ENCODE results near the gene SARDH.

Gene SARDH

DNA sequence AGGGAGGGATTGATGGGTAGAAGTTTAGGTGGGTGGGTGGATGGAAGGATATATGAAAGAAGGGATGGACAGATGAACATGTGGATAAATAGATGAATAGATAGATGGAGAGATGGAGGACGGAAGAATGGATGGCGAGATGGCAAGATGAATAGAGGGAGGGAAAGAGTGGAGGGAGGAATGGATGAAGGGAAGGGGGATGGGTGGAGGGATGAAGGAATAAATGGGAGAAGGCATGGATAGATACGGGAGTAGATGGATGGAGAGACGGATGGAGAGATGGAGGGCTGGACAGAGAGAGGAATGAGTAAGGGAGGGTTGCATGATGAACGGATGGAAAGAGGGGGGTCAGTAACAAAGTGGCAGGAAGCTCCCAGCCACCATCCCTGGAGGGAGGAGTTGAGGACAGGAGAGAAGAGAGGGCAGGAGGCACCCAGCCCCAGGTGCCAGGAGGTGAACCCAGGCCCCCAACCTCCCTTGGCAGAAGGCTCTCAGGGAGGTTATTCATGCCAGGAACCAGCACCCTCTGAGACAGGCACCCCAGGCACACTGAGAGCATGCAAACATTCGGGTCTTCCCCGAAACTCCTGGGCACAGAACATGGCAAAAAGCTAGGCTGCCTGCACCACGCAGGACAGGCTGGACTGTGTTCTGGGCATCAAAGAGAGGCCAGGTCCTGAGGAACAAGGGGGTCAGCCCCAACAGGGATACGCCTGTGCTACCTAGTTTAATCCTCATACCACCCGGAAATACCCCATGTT lies 9.1 kb downstream of the SARDH start:
- Histone ChIP-seq H3K4me1 (ENCODE audit: control insufficient read depth, low read length) (no peaks in the 10 kb centered on the region), H3K79me2 (ENCODE audit: control insufficient read depth, low read length) (no peaks in the 10 kb centered on the region), H4K20me1 (ENCODE audit: control insufficient read depth, insufficient read depth, low read depth, low read length) (no peaks in the 10 kb centered on the region), H3F3A (ENCODE audit: control insufficient read depth, insufficient read depth) (no peaks in the 10 kb centered on the region), H3K27me3 (ENCODE audit: control insufficient read depth, low read length) (peaks cover 13% of the 10 kb centered on the region; the same call in 1 of the 2 replicates), H3K4me2 (ENCODE audit: low read length) (no peak overlapping the region), H3K4me3 (ENCODE audit: low read length) (no peak overlapping the region), H3K27ac (ENCODE audit: low read depth, low read length) (no peak overlapping the region), H3K36me3 (ENCODE audit: control insufficient read depth, low read length) (no peaks in the 10 kb centered on the region), H3K9me2 (replicated peaks; ENCODE audit: control insufficient read depth, low read length) (no peaks in the 10 kb centered on the region), H3K9me3 (ENCODE audit: control insufficient read depth, insufficient read depth, low read length) (no peaks in the 10 kb centered on the region)
- TF ChIP-seq EZH2phosphoT487 (IDR thresholded peaks at IDR 0.05; ENCODE audit: borderline replicate concordance, low read length): no peak
- TF ChIP-seq, protein P1, sequence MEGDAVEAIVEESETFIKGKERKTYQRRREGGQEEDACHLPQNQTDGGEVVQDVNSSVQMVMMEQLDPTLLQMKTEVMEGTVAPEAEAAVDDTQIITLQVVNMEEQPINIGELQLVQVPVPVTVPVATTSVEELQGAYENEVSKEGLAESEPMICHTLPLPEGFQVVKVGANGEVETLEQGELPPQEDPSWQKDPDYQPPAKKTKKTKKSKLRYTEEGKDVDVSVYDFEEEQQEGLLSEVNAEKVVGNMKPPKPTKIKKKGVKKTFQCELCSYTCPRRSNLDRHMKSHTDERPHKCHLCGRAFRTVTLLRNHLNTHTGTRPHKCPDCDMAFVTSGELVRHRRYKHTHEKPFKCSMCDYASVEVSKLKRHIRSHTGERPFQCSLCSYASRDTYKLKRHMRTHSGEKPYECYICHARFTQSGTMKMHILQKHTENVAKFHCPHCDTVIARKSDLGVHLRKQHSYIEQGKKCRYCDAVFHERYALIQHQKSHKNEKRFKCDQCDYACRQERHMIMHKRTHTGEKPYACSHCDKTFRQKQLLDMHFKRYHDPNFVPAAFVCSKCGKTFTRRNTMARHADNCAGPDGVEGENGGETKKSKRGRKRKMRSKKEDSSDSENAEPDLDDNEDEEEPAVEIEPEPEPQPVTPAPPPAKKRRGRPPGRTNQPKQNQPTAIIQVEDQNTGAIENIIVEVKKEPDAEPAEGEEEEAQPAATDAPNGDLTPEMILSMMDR (IDR thresholded peaks at IDR 0.05; ENCODE audit: low read depth, low read length, poor library complexity, severe bottlenecking): no peak

DNA sequence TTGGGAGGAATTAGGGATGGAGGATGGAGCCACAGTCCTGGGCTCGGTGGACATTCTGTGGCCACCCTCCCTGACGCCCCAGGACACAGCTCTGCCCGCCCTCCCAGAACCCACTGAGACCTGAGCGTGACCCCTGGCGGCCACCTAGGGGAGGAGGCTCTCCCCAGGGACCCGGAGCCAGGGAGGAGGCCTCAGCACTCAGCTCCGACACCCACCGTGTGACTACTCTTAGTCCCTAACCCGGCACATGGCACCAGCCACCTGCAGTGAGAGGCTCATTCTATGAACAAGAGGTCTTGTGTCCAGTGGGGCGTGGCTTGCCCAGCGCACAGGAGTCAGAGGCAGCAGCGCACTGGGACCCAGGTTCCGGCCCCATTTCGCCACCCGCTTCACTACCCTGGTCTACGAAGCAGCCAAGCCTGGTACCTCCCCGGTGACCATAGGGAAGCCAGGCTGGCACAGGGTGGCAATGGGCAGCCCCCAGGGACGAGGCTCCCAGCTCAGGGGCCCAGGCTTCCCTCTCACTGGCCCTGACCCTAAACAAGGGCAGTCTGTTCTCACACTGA lies 10.2 kb downstream of the SARDH start:
- Histone ChIP-seq H4K20me1 (ENCODE audit: control insufficient read depth, insufficient read depth, low read depth, low read length) (no peaks in the 10 kb centered on the region), H3K9me2 (replicated peaks; ENCODE audit: control insufficient read depth, low read length) (no peaks in the 10 kb centered on the region), H3K4me2 (ENCODE audit: low read length) (no peak overlapping the region), H3K79me2 (ENCODE audit: control insufficient read depth, low read length) (no peaks in the 10 kb centered on the region), H3K9me3 (ENCODE audit: control insufficient read depth, insufficient read depth, low read length) (no peaks in the 10 kb centered on the region), H3F3A (ENCODE audit: control insufficient read depth, insufficient read depth) (no peaks in the 10 kb centered on the region), H3K36me3 (ENCODE audit: control insufficient read depth, low read length) (no peaks in the 10 kb centered on the region), H3K4me1 (ENCODE audit: control insufficient read depth, low read length) (no peaks in the 10 kb centered on the region), H3K27me3 (ENCODE audit: control insufficient read depth, low read length) (peaks cover 13% of the 10 kb centered on the region; the same call in 1 of the 2 replicates), H3K4me3 (ENCODE audit: low read length) (no peak overlapping the region), H3K27ac (ENCODE audit: low read depth, low read length) (no peak overlapping the region)
- TF ChIP-seq, protein P1 (IDR thresholded peaks at IDR 0.05; ENCODE audit: low read depth, low read length, poor library complexity, severe bottlenecking): no peak
- TF ChIP-seq EZH2phosphoT487 (IDR thresholded peaks at IDR 0.05; ENCODE audit: borderline replicate concordance, low read length): no peak

DNA sequence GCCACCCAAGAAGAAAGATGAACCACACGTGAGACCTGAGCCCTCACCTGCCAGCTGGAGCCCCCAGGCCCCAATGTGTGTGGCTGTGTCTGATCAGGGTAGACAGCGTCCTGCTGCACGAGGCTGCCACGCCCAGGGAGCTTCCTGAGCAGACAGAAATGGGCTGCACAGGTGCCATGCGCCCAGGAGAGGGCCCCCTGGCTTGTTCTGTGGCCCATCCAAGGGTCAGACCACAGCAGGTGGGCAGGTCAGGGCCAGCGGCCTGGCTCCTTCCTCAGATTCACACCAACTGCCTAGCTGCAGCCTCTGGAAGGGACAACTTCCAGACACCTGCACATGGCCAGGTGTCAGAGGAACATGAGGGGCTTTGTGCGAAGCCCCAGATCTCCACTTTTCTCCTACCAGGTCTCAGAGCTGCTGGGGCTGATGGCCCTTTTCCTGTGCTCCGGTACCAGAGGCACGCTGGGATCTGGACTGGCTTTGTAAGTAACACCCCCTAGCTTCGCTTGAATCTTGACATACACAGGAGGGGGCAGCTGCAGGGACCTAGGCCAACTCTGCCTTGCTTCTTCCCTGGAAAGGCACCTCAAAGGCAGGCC lies 10.8 kb downstream of the SARDH start:
- Histone ChIP-seq H4K20me1 (ENCODE audit: control insufficient read depth, insufficient read depth, low read depth, low read length) (no peaks in the 10 kb centered on the region), H3F3A (ENCODE audit: control insufficient read depth, insufficient read depth) (no peaks in the 10 kb centered on the region), H3K9me3 (ENCODE audit: control insufficient read depth, insufficient read depth, low read length) (no peaks in the 10 kb centered on the region), H3K27ac (ENCODE audit: low read depth, low read length) (no peak overlapping the region), H3K4me1 (ENCODE audit: control insufficient read depth, low read length) (no peaks in the 10 kb centered on the region), H3K27me3 (ENCODE audit: control insufficient read depth, low read length) (peaks cover 13% of the 10 kb centered on the region; the same call in 1 of the 2 replicates), H3K36me3 (ENCODE audit: control insufficient read depth, low read length) (no peaks in the 10 kb centered on the region), H3K9me2 (replicated peaks; ENCODE audit: control insufficient read depth, low read length) (no peaks in the 10 kb centered on the region), H3K4me2 (ENCODE audit: low read length) (no peak overlapping the region), H3K4me3 (ENCODE audit: low read length) (no peak overlapping the region), H3K79me2 (ENCODE audit: control insufficient read depth, low read length) (no peaks in the 10 kb centered on the region)
- no peak for TF ChIP-seq EZH2phosphoT487 (IDR thresholded peaks at IDR 0.05; ENCODE audit: borderline replicate concordance, low read length)
- TF ChIP-seq, protein P1 (IDR thresholded peaks at IDR 0.05; ENCODE audit: low read depth, low read length, poor library complexity, severe bottlenecking): no peak
